ENCODE data around the gene TRIM41. TPM values are rescaled to one million over a fixed set of nuclear protein-coding genes. Genes with fewer than 3 reads are reported as not detected.

TRIM41 gene
- total and polyA plus RNA-seq, 9 of the 15 experiments (the other 6 are each of a cell fraction or from before 2014, with no cell fraction given), result 1.8 to 47.6 (median 20.9) TPM

DNA sequence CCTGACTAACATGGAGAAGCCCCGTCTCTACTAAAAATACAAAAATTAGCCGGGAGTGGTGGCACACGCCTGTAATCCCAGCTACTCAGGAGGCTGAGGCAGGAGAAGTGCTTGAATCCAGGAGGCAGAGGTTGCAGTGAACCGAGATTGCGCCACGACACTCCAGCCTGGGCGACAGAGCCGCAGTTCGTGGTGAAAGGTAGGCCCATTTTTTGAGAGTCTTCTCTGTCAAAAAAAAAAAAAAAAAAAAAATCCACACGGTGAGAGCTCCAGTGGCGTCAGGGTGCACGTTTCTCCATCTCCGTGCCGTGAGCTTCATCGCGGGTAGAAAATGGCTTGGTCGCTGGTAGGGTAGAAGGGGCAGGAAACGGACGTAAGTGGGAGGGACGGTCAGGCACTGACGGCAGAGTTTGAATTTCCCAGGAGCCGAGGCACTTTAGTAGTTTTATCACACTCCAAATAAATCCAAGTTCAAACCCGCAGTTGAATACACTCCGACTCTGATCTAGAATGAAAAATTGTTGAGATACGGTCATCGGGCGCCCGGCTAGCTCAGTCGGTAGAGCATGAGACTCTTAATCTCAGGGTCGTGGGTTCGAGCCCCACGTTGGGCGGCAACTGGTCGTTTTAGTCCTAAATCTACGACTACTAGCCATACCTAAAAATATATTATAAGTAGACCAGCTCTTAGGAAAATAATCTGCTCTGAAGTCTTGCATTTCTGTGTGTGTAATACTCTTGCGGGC lies 15.7 kb upstream of the TRIM41 start (continued):
- no peak for TF ChIP-seq NCOA4 (IDR thresholded peaks at IDR 0.05; ENCODE audit: partially characterized antibody)
- no peak for TF ChIP-seq NR1H2 (CRISPR knock-in tag; IDR thresholded peaks at IDR 0.05)
- TF ChIP-seq BRD9 (IDR thresholded peaks at IDR 0.05; ENCODE audit: low read depth, partially characterized antibody), result peak; percentile 99
- 0 out of 2 replicates have a peak, but pooled peaks have one; percentile 33 for TF ChIP-seq NR2F6 (CRISPR knock-in tag; IDR thresholded peaks at IDR 0.05)
- TF ChIP-seq, protein P1, sequence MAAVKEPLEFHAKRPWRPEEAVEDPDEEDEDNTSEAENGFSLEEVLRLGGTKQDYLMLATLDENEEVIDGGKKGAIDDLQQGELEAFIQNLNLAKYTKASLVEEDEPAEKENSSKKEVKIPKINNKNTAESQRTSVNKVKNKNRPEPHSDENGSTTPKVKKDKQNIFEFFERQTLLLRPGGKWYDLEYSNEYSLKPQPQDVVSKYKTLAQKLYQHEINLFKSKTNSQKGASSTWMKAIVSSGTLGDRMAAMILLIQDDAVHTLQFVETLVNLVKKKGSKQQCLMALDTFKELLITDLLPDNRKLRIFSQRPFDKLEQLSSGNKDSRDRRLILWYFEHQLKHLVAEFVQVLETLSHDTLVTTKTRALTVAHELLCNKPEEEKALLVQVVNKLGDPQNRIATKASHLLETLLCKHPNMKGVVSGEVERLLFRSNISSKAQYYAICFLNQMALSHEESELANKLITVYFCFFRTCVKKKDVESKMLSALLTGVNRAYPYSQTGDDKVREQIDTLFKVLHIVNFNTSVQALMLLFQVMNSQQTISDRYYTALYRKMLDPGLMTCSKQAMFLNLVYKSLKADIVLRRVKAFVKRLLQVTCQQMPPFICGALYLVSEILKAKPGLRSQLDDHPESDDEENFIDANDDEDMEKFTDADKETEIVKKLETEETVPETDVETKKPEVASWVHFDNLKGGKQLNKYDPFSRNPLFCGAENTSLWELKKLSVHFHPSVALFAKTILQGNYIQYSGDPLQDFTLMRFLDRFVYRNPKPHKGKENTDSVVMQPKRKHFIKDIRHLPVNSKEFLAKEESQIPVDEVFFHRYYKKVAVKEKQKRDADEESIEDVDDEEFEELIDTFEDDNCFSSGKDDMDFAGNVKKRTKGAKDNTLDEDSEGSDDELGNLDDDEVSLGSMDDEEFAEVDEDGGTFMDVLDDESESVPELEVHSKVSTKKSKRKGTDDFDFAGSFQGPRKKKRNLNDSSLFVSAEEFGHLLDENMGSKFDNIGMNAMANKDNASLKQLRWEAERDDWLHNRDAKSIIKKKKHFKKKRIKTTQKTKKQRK (IDR thresholded peaks at IDR 0.05; ENCODE audit: borderline replicate concordance, low read depth, low read length), result no peak
- TF ChIP-seq, protein P2, sequence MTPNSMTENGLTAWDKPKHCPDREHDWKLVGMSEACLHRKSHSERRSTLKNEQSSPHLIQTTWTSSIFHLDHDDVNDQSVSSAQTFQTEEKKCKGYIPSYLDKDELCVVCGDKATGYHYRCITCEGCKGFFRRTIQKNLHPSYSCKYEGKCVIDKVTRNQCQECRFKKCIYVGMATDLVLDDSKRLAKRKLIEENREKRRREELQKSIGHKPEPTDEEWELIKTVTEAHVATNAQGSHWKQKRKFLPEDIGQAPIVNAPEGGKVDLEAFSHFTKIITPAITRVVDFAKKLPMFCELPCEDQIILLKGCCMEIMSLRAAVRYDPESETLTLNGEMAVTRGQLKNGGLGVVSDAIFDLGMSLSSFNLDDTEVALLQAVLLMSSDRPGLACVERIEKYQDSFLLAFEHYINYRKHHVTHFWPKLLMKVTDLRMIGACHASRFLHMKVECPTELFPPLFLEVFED (CRISPR knock-in tag; conservative IDR thresholded peaks at IDR 0.05), result no peak
- TF ChIP-seq KDM5B (IDR thresholded peaks at IDR 0.05; ENCODE audit: insufficient replicate concordance, low read depth, low read length), result no peak
- TF ChIP-seq, protein P3, sequence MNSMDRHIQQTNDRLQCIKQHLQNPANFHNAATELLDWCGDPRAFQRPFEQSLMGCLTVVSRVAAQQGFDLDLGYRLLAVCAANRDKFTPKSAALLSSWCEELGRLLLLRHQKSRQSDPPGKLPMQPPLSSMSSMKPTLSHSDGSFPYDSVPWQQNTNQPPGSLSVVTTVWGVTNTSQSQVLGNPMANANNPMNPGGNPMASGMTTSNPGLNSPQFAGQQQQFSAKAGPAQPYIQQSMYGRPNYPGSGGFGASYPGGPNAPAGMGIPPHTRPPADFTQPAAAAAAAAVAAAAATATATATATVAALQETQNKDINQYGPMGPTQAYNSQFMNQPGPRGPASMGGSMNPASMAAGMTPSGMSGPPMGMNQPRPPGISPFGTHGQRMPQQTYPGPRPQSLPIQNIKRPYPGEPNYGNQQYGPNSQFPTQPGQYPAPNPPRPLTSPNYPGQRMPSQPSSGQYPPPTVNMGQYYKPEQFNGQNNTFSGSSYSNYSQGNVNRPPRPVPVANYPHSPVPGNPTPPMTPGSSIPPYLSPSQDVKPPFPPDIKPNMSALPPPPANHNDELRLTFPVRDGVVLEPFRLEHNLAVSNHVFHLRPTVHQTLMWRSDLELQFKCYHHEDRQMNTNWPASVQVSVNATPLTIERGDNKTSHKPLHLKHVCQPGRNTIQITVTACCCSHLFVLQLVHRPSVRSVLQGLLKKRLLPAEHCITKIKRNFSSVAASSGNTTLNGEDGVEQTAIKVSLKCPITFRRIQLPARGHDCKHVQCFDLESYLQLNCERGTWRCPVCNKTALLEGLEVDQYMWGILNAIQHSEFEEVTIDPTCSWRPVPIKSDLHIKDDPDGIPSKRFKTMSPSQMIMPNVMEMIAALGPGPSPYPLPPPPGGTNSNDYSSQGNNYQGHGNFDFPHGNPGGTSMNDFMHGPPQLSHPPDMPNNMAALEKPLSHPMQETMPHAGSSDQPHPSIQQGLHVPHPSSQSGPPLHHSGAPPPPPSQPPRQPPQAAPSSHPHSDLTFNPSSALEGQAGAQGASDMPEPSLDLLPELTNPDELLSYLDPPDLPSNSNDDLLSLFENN (IDR thresholded peaks at IDR 0.05; ENCODE audit: low read depth in 2 of 2, low read length in 2 of 2), result no peak
- TF ChIP-seq ARID2 (IDR thresholded peaks at IDR 0.05), result no peak
- TF ChIP-seq DIDO1 (tag; IDR thresholded peaks at IDR 0.05; ENCODE audit: low read depth), result no peak
- TF ChIP-seq ZNF668 (CRISPR knock-in tag; IDR thresholded peaks at IDR 0.05), result no peak
- 0 out of 2 replicates have a peak, but pooled peaks have one; percentile 27 for TF ChIP-seq SMAD4 (CRISPR knock-in tag; conservative IDR thresholded peaks at IDR 0.05)
- TF ChIP-seq ZKSCAN8 (CRISPR knock-in tag; IDR thresholded peaks at IDR 0.05), result no peak; the same call in 1 of the 2 replicates
- 0 out of 2 replicates have a peak, but pooled peaks have one; percentile 16 for TF ChIP-seq ZNF134 (CRISPR knock-in tag; conservative IDR thresholded peaks at IDR 0.05)
- TF ChIP-seq ZNF764 (CRISPR knock-in tag; IDR thresholded peaks at IDR 0.05; ENCODE audit: low read depth), result peak; percentile 74; the same call in 1 of the 2 replicates
- TF ChIP-seq TBL1XR1 (IDR thresholded peaks at IDR 0.05; ENCODE audit: low read length in 2 of 2), result peak in 1 of 2 experiments; percentile 91; a peak in 1 of 4 replicates
- TF ChIP-seq, protein P4, sequence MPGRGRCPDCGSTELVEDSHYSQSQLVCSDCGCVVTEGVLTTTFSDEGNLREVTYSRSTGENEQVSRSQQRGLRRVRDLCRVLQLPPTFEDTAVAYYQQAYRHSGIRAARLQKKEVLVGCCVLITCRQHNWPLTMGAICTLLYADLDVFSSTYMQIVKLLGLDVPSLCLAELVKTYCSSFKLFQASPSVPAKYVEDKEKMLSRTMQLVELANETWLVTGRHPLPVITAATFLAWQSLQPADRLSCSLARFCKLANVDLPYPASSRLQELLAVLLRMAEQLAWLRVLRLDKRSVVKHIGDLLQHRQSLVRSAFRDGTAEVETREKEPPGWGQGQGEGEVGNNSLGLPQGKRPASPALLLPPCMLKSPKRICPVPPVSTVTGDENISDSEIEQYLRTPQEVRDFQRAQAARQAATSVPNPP (IDR thresholded peaks at IDR 0.05; ENCODE audit: borderline replicate concordance, insufficient read depth, insufficient read length), result no peak
- TF ChIP-seq STAT5A (IDR thresholded peaks at IDR 0.05; ENCODE audit: borderline replicate concordance, low read length), result no peak; the same call in 1 of the 2 replicates

Data from K562 (cell line).